ENCODE data around the gene LTK. TPM values are rescaled to one million over a fixed set of nuclear protein-coding genes. Genes with fewer than 3 reads are reported as not detected.

Gene LTK
- total and polyA plus RNA-seq, 4 donors, result 0.19 to 1.9 (median 0.75) TPM

DNA sequence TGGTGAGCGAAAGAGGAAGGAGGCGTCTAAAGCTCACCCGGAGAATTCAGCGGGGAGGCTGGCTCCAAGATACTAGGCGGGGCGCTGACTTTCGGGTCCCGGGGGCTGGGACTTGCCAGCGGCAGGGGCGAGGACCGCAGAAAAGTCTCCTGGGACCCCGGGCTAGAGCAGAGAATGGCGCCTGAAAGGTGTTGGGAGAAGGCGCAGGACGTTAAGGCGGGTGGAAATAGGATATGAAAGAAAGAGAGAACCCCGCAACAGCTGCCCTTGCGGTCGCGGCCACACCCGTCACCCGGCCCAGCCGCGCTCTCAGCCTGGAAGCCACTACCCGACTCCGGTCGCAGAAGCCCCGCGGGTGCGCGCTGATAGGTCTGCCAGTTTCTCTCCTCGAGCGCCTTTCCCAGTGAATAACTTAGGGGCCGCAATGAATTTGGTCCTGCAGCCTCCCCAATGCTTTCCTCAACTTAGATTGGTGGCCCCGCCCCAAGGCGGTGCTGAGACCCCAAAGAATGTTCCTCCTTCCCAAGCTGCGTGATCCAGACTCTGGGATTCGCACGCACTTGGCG lies 604 bp downstream of the LTK start:
- DNase-seq (no peak), ATAC-seq (ENCODE audit: low FRiP score) (peak; percentile 51)
- Histone ChIP-seq H3K27me3 (ENCODE audit: control insufficient read depth in 1 of 2, insufficient read depth in 2 of 2, low read length in 1 of 2) (no peaks in the 10 kb centered on the region), H3K4me3 (ENCODE audit: low read length in 2 of 2) (no peak overlapping the region), H3K4me1 (ENCODE audit: control insufficient read depth in 1 of 2, insufficient read depth in 2 of 2, low read length in 2 of 2) (no peaks in the 10 kb centered on the region), H3K27ac (ENCODE audit: low read depth in 1 of 2, low read length in 2 of 2) (no peak overlapping the region), H3K36me3 (ENCODE audit: control insufficient read depth in 1 of 2, insufficient read depth in 2 of 2, low read length in 1 of 2) (peaks cover 0 to 2% of the 10 kb centered on the region in 2 donors), H3K9me3 (ENCODE audit: control insufficient read depth, low read length) (no peaks in the 10 kb centered on the region)
- 1 to 2% methylated on average over 35 to 40 of the region's 40 CpGs for WGBS, 2 donors
- intact Hi-C loops (cut with DNase I), result no loop called here

DNA sequence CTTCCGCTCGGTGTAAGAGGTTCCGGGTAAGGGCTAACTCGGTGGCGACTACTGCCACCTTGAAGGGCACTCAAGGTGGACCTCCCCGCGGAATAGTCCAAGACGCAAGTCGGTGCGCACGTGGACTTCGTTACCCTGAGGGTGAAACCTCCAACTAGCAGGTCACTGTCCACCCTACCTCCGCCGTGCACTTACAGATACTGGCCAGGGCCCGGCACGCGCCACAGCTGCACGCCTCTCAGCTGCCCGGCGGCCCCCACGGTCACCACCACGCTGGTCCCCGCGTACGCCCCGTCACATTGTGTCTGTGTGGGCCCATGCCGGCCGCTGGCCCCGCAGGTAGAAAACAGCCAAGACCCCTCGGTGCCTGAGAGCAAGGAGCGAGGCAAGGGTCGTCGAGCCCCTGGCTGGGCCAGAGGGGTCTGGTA lies 1.1 kb downstream of the LTK start:
- Histone ChIP-seq H3K4me3 (ENCODE audit: low read length in 2 of 2) (no peak overlapping the region), H3K4me1 (ENCODE audit: control insufficient read depth in 1 of 2, insufficient read depth in 2 of 2, low read length in 2 of 2) (no peaks in the 10 kb centered on the region), H3K36me3 (ENCODE audit: control insufficient read depth in 1 of 2, insufficient read depth in 2 of 2, low read length in 1 of 2) (peaks cover 0 to 2% of the 10 kb centered on the region in 2 donors), H3K27ac (ENCODE audit: low read depth in 1 of 2, low read length in 2 of 2) (no peak overlapping the region), H3K9me3 (ENCODE audit: control insufficient read depth, low read length) (no peaks in the 10 kb centered on the region), H3K27me3 (ENCODE audit: control insufficient read depth in 1 of 2, insufficient read depth in 2 of 2, low read length in 1 of 2) (no peaks in the 10 kb centered on the region)
- ATAC-seq (ENCODE audit: low FRiP score) (peak; percentile 39), DNase-seq (no peak)
- 5 to 7% methylated on average over 33 of the region's 33 CpGs for WGBS, 2 donors
- intact Hi-C loops (cut with DNase I), result no loop called here

DNA sequence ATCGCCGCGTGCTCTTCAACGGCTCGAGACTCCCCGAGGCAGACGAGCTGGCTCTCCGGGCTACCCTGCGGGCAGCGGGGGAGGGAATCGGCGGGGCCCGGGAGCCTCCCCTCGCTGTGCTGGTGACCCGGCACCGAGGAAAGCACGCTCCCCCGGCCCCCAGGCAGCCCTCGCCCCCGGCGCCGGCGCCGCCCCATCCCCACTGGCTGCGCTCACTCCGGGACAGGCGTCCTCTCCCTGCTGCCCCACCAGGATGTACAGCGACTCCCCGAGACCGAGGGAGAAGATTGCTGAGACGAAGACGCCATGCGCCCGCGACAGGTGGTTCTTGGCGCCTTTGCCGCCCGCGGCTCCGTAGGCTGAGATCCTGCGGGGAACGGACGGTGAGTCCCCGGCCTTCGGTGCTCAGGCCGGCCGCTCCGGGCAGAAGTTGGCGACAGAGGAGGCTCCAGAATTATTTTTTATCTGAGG lies 1.7 kb downstream of the LTK start:
- H3K4me3 ChIP-seq (ENCODE audit: low read length in 2 of 2), result no peak overlapping the region
- H3K36me3 ChIP-seq (ENCODE audit: control insufficient read depth in 1 of 2, insufficient read depth in 2 of 2, low read length in 1 of 2), result no peaks in the 10 kb centered on the region
- H3K4me1 ChIP-seq (ENCODE audit: control insufficient read depth in 1 of 2, insufficient read depth in 2 of 2, low read length in 2 of 2), result no peaks in the 10 kb centered on the region
- DNase-seq (no peak), ATAC-seq (ENCODE audit: low FRiP score) (no peak)
- H3K9me3 ChIP-seq (ENCODE audit: control insufficient read depth, low read length), result no peaks in the 10 kb centered on the region
- intact Hi-C loops (cut with DNase I), result no loop called here
- no peaks in the 10 kb centered on the region for H3K27me3 ChIP-seq (ENCODE audit: control insufficient read depth in 1 of 2, insufficient read depth in 2 of 2, low read length in 1 of 2)
- no peak overlapping the region for H3K27ac ChIP-seq (ENCODE audit: low read depth in 1 of 2, low read length in 2 of 2)
- 1 to 2% methylated on average over 32 to 49 of the region's 49 CpGs for WGBS, 2 donors

DNA sequence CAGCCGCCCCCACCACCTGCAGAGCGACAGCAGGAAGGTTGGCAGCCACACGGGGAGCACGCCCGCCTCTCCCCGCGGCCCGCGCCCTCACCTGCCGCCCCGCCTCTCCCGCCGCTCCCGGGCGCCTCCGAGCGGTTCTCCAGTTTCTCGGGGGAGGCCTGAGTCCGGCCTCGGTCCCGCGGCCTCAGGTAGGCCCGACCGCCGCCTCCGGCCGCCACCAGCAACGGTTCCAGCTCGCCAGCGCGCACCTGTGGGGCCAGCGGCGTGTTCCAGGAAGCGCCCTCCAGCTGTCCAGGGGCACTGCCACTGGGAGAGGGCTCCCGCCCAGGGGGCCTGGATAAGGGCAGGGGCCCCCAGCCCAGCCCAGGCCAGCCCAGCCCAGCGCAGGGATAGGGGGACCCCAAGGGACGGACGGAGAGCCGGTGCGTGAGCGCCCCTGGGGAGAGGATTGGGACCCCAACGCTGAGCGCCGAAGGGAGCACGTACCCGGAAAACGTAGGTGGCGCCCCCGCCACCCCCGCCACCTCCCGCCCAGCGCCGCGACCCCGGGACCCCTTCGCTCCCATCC lies 2.2 kb downstream of the LTK start:
- no peak for ATAC-seq (ENCODE audit: low FRiP score)
- no peaks in the 10 kb centered on the region for H3K36me3 ChIP-seq (ENCODE audit: control insufficient read depth in 1 of 2, insufficient read depth in 2 of 2, low read length in 1 of 2)
- no peak overlapping the region for H3K27ac ChIP-seq (ENCODE audit: low read depth in 1 of 2, low read length in 2 of 2)
- no peaks in the 10 kb centered on the region for H3K9me3 ChIP-seq (ENCODE audit: control insufficient read depth, low read length)
- intact Hi-C loops (cut with DNase I), result no loop called here
- no peak overlapping the region for H3K4me3 ChIP-seq (ENCODE audit: low read length in 2 of 2)
- no peaks in the 10 kb centered on the region for H3K4me1 ChIP-seq (ENCODE audit: control insufficient read depth in 1 of 2, insufficient read depth in 2 of 2, low read length in 2 of 2)
- DNase-seq, result no peak
- no peaks in the 10 kb centered on the region for H3K27me3 ChIP-seq (ENCODE audit: control insufficient read depth in 1 of 2, insufficient read depth in 2 of 2, low read length in 1 of 2)
- WGBS, 2 donors, result 19% methylated on average over 28 to 56 of the region's 56 CpGs

DNA sequence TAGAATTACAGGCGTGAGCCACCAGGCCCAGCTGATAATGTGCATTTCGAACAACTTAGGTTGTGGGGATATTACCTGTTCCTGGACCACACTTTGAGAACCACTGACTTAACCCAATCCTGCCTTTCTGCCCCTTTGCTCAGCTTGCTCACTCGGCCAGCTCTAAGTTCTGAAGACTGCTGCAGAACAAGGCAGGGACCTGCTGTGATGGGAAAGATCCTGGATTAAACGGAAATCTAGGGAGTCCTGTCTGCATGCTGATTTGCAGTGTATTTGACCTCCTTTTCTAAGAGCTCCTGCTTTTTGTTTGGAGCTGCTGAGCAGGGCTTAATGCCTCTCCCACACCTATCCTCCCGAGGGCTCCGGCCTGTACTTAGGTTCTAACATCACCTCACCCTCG lies 2.9 kb downstream of the LTK start:
- ATAC-seq (ENCODE audit: low FRiP score) (no peak), DNase-seq (no peak)
- 93% methylated on average over 7 of the region's 7 CpGs for WGBS, 2 donors
- intact Hi-C loops (cut with DNase I), result no loop called here
- H3K4me3 ChIP-seq (ENCODE audit: low read length in 2 of 2), result no peak overlapping the region
- H3K27ac ChIP-seq (ENCODE audit: low read depth in 1 of 2, low read length in 2 of 2), result no peak overlapping the region
- H3K36me3 ChIP-seq (ENCODE audit: control insufficient read depth in 1 of 2, insufficient read depth in 2 of 2, low read length in 1 of 2), result no peaks in the 10 kb centered on the region
- no peaks in the 10 kb centered on the region for H3K4me1 ChIP-seq (ENCODE audit: control insufficient read depth in 1 of 2, insufficient read depth in 2 of 2, low read length in 2 of 2)
- H3K9me3 ChIP-seq (ENCODE audit: control insufficient read depth, low read length), result no peaks in the 10 kb centered on the region
- no peaks in the 10 kb centered on the region for H3K27me3 ChIP-seq (ENCODE audit: control insufficient read depth in 1 of 2, insufficient read depth in 2 of 2, low read length in 1 of 2)

DNA sequence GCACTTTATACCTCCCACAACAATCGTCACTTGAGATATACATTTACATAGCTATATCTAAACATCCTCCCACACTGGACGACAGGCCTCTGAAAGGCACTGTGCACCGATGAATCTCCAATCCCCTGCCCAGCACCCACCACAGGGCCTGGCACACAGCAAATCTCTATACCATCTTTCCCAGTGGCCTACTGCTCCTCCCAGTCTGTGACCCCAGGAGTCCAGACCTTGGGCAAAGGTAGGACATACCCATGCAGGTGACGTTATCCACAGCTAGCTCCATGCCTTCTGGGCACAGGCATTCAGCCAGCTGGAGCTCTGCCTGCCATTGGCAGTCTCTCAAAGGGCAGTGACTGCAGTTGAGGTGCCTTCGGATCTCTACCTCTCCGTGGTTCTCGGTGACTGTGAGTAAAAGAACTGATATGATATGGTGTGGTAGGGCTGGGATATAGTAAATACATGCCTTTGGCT lies 5.8 kb downstream of the LTK start:
- Histone ChIP-seq H3K27ac (ENCODE audit: low read depth in 1 of 2, low read length in 2 of 2) (no peak overlapping the region), H3K4me1 (ENCODE audit: control insufficient read depth in 1 of 2, insufficient read depth in 2 of 2, low read length in 2 of 2) (no peaks in the 10 kb centered on the region), H3K4me3 (ENCODE audit: low read length in 2 of 2) (no peak overlapping the region), H3K27me3 (ENCODE audit: control insufficient read depth in 1 of 2, insufficient read depth in 2 of 2, low read length in 1 of 2) (no peaks in the 10 kb centered on the region), H3K36me3 (ENCODE audit: control insufficient read depth in 1 of 2, insufficient read depth in 2 of 2, low read length in 1 of 2) (no peaks in the 10 kb centered on the region), H3K9me3 (ENCODE audit: control insufficient read depth, low read length) (no peaks in the 10 kb centered on the region)
- ATAC-seq (ENCODE audit: low FRiP score) (no peak), DNase-seq (no peak)
- intact Hi-C loops (cut with DNase I), result no loop called here
- 83 to 85% methylated on average over 7 of the region's 7 CpGs for WGBS, 2 donors

DNA sequence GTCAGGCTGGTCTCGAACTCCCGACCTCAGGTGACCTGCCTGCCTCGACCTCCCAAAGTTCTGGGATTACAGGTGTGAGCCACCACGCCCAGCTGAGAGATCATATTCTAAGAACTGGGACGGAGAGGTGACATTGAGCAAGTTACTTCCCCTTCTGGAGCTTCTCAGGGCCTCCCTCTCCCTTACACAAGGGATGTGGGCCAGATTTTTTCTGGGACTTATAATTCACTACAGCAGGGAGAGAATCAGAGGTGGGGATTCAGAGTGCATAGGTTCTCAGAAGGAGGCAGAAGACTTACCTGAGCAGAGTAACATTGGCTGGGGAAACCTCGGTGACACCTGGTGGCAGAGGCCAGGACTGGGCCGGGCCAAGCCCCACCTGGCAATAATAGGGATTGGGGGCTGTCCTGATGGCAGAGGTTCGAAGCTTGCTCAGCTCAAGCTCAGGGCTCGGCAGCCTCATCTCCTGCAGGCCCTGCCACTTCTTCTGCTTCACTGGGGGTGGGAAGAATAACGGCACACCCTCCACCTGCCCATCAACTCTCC lies 6.8 kb downstream of the LTK start:
- Histone ChIP-seq H3K27me3 (ENCODE audit: control insufficient read depth in 1 of 2, insufficient read depth in 2 of 2, low read length in 1 of 2) (no peaks in the 10 kb centered on the region), H3K27ac (ENCODE audit: low read depth in 1 of 2, low read length in 2 of 2) (no peak overlapping the region), H3K4me3 (ENCODE audit: low read length in 2 of 2) (no peak overlapping the region), H3K36me3 (ENCODE audit: control insufficient read depth in 1 of 2, insufficient read depth in 2 of 2, low read length in 1 of 2) (no peaks in the 10 kb centered on the region), H3K9me3 (ENCODE audit: control insufficient read depth, low read length) (no peaks in the 10 kb centered on the region), H3K4me1 (ENCODE audit: control insufficient read depth in 1 of 2, insufficient read depth in 2 of 2, low read length in 2 of 2) (no peaks in the 10 kb centered on the region)
- DNase-seq (no peak), ATAC-seq (ENCODE audit: low FRiP score) (no peak)
- 78 to 82% methylated on average over 10 of the region's 10 CpGs for WGBS, 2 donors
- intact Hi-C loops (cut with DNase I), result no loop called here

DNA sequence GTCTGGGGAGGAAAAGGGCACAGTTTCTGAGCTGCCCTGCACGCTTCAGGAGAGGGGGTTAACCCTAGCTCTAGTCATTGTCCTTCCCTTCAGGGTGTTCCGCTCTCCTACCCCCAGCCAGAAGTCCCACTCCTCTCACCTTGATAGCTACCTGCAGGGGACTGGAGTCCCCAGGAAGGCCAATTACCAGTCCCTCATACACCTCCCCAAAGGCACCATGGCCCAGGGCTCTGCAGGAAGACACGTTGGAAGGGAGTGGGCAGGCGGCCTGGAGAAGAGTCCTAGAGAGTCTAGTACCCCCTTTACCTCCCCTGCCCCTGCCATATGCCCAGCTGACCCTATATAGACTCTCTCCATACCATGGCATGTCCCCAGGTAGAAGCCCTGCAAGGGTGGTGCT lies 7.9 kb downstream of the LTK start:
- Histone ChIP-seq H3K9me3 (ENCODE audit: control insufficient read depth, low read length) (no peaks in the 10 kb centered on the region), H3K36me3 (ENCODE audit: control insufficient read depth in 1 of 2, insufficient read depth in 2 of 2, low read length in 1 of 2) (no peaks in the 10 kb centered on the region), H3K4me1 (ENCODE audit: control insufficient read depth in 1 of 2, insufficient read depth in 2 of 2, low read length in 2 of 2) (no peaks in the 10 kb centered on the region), H3K4me3 (ENCODE audit: low read length in 2 of 2) (no peak overlapping the region), H3K27me3 (ENCODE audit: control insufficient read depth in 1 of 2, insufficient read depth in 2 of 2, low read length in 1 of 2) (no peaks in the 10 kb centered on the region), H3K27ac (ENCODE audit: low read depth in 1 of 2, low read length in 2 of 2) (no peak overlapping the region)
- no peak for DNase-seq
- WGBS, 2 donors, result 93 to 96% methylated on average over 4 of the region's 4 CpGs
- no peak for ATAC-seq (ENCODE audit: low FRiP score)
- intact Hi-C loops (cut with DNase I), result no loop called here

Measured in aorta (tissue), 5 donors.